22Rv1 (cell line): ENCODE measurements around the gene GNB5.

Experiments
- H3K27ac ChIP-seq: fragments of 450-650 bp; 2 replicates; pipeline ENCODE4 v1.5.1; 2017
- ZFX ChIP-seq: fragments of 450-650 bp; IDR thresholded peaks from 2 replicates; pipeline ENCODE4 v1.6.1; 2017; ENCODE audit warnings: antibody characterized with exemption, borderline replicate concordance
- TF ChIP-seq, protein P1 (sequence below): fragments of 450-650 bp; IDR thresholded peaks from 2 replicates; pipeline ENCODE4 v1.5.1; 2017; ENCODE audit warnings: mild to moderate bottlenecking

GNB5 gene

GRCh38 chr15:52094811-52095584 lies 96.2 kb downstream of the GNB5 start:
- TF ChIP-seq, protein P1, sequence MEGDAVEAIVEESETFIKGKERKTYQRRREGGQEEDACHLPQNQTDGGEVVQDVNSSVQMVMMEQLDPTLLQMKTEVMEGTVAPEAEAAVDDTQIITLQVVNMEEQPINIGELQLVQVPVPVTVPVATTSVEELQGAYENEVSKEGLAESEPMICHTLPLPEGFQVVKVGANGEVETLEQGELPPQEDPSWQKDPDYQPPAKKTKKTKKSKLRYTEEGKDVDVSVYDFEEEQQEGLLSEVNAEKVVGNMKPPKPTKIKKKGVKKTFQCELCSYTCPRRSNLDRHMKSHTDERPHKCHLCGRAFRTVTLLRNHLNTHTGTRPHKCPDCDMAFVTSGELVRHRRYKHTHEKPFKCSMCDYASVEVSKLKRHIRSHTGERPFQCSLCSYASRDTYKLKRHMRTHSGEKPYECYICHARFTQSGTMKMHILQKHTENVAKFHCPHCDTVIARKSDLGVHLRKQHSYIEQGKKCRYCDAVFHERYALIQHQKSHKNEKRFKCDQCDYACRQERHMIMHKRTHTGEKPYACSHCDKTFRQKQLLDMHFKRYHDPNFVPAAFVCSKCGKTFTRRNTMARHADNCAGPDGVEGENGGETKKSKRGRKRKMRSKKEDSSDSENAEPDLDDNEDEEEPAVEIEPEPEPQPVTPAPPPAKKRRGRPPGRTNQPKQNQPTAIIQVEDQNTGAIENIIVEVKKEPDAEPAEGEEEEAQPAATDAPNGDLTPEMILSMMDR: no peak
- TF ChIP-seq ZFX: no peak
- H3K27ac ChIP-seq: no peak overlapping the region

DNA sequence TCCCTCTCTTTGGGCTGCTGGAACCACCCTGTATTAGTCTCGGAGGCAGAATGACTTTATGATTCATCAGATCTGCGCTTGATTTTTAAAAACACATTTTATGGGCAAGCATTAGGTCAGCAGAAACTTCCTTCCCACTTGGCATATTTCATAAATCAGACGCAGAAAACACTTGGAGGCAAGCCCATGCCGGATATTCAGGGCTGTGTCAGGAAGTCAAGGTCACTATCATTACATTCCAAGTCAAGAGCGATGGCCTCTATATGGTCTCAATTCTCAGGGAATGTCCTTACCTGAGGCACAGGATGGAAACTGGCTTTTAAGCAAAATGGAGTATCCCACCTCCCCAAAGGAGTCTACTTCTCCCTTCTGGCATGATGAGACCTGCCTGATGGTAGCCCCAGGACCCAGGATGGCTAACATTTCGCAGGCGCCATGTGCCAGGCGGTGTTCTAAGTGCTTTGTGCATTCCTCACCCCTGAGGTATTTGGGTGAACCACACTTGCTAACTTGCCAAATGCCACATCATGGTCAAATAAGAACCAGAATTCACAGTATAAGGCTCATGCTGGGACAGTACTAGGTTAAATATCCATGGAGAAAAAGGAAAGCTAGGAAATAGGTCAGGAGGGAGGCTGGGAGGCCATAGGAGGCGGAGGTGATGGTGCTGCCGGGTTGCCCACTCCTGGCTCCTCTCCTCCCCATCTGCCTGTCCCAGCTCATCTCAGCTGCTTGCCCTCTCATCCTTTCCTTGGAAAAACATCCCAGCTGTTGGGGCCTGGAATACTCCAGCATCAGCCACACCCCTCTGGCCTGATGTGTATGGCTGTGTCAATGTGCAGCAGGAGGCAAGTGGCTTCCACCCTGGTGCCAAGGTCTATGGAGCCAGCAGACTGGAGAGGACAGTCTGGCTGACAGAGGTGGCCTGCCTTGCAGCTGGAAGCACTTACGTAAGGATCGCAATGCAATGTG lies 97.4 kb downstream of the GNB5 start:
- TF ChIP-seq, protein P1: no peak
- TF ChIP-seq ZFX: no peak
- H3K27ac ChIP-seq: no peak overlapping the region

GRCh38 chr15:52093167-52093538 lies 98.0 kb downstream of the GNB5 start:
- H3K27ac ChIP-seq: no peak overlapping the region
- TF ChIP-seq ZFX: no peak
- TF ChIP-seq, protein P1: no peak

DNA sequence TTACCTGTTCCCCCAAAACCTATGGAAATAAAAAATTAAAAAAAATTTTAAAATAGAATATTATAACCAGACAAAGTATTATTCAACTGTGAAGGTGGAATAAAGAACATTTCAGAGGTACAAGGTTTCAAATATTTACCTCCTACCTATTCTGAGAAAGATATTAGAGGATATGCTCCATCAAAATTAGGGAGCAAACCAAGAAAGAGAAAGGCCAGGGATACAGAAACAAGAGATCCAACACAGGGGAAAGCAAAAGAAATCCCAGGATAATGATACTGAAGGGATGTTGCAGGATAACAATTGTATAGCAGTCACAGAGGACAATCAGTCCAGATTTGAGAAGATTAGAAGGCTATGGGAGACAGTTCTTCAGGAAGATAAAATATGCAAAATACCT lies 101.0 kb downstream of the GNB5 start:
- TF ChIP-seq, protein P1: no peak
- no peak for TF ChIP-seq ZFX
- H3K27ac ChIP-seq: no peak overlapping the region

DNA sequence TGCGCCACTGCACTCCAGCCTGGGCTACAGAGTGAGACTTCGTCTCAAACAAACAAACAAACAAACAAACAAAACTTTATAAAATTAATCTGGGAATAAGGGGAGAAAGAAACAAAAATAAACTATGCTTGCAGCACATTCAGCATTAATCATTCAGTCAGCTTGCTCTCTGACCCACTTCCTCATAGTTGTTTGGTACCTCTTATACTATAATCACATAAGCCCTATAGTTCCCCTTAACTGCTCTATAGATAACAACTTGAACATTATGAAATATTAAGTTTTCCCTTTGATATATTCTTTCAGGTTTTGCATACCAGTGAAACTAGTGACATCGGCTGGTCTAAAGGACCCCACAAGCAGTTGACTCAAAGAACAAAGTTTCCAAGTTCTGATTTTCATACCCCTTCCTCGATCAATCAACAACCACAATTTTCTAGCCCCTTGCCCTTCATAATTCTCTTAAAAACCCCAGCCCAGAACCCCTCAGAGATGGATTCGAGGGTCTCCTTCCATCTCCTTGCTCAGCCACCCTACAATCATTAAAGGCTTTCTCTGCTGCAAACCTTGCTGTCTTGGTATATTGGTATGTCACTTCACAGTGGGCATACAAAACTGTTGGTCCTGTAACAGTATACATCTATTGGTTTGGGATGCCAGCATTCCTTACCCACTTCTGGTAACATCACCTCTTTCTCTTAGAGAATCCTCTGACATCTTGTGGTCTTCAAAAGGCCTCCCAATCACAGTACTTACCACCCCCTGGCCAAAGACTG lies 105.0 kb downstream of the GNB5 start:
- H3K27ac ChIP-seq: no peak overlapping the region
- no peak for TF ChIP-seq ZFX
- TF ChIP-seq, protein P1: no peak

DNA sequence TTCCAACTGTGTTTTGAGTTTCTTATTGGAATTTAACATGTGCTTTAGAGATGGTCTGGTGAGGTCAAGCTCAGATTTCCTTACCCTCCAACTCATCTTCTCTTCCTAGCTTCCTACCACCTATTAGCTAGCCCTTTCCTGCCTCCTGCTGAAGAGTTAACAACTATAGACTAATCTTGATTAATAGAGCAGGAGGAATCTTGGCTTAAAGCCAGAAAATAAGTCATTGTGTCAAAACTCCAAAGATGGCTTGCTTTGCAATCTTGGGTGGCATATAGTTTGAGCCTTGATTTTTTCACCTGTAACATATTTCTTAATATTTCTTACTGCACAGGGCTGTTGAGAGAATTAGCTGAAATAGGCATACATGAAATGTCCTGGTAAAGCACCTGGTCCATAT lies 105.9 kb downstream of the GNB5 start:
- H3K27ac ChIP-seq: no peak overlapping the region
- no peak for TF ChIP-seq ZFX
- TF ChIP-seq, protein P1: no peak
